ENCODE results near the gene ZMYND10. TPM values are rescaled to one million over a fixed set of nuclear protein-coding genes. Genes with fewer than 3 reads are reported as not detected.

The ZMYND10 gene
- polyA plus RNA-seq, 1 of the 3 experiments (the other 2 are of a cell fraction), result 0.95 TPM

DNA sequence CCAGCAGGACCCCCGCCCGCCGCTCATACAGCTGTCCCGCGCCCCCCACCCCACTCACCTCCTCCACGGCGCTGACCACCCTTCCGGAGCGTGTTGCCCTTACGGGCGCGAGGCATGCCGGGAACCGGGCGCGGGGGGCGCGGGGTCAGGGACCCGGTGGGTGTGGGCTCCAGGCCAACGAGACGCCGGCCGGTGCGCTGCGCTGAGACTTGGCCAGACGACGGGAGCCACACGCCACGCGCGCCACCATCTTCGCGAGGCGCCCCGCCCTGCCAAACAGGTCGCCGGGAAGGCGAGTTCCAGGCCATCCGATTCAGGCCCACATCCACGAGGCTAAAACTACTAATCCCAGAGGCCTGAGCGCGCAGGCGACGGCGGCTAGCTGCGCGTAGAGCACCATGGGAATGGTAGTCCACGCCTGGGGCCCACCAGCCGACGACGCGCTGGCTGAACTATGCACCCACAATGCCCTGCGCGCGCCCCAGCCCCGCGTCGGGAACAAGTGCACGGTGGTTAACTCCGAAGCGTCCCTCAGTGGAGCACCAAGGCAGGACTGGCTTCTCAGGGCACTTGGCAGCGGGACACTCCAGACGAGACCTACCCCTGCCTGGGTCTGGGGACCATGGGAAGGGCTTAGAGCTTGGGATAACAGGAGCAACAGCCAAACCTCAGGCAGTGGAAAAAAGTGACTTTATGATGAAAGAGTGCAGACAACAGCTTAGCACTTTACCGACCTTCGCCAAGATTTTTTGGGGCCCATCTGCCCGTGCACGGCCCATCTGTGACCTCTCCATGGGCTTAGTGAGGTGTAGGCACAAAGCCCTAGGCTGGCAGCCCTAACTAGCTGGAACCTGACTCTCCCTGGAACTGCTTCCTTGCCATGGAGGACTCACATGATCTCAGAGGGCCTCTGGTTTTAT lies 53.1 kb downstream of the ZMYND10 start, which contains the start of gene IFRD2 (continued):
- TF ChIP-seq EP300 (IDR thresholded peaks at IDR 0.05; ENCODE audit: borderline replicate concordance in 1 of 2, low read depth in 1 of 2, low read length in 1 of 2) (no peak), CHD2 (IDR thresholded peaks at IDR 0.05; ENCODE audit: low read length, partially characterized antibody) (peak; percentile 98), POLR2AphosphoS5 (IDR thresholded peaks at IDR 0.05; ENCODE audit: low read depth, low read length) (peak; percentile 86), RFX5 (IDR thresholded peaks at IDR 0.05; ENCODE audit: low read length) (no peak), MXI1 (IDR thresholded peaks at IDR 0.05; ENCODE audit: low read depth, low read length) (peak; percentile 72), NFIC (IDR thresholded peaks at IDR 0.05; ENCODE audit: borderline replicate concordance) (peak; percentile 40; the same call in 1 of the 2 replicates), JUND (IDR thresholded peaks at IDR 0.05) (no peak), FOXJ3 (CRISPR knock-in tag; IDR thresholded peaks at IDR 0.05) (no peak), SMC3 (IDR thresholded peaks at IDR 0.05; ENCODE audit: low read depth, low read length) (no peak), NRF1 (IDR thresholded peaks at IDR 0.05; ENCODE audit: low read depth, low read length) (peak; percentile 55)
- TF ChIP-seq, protein P1, sequence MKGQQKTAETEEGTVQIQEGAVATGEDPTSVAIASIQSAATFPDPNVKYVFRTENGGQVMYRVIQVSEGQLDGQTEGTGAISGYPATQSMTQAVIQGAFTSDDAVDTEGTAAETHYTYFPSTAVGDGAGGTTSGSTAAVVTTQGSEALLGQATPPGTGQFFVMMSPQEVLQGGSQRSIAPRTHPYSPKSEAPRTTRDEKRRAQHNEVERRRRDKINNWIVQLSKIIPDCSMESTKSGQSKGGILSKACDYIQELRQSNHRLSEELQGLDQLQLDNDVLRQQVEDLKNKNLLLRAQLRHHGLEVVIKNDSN (IDR thresholded peaks at IDR 0.05; ENCODE audit: borderline replicate concordance, low read depth), result no peak
- TF ChIP-seq, protein P2, sequence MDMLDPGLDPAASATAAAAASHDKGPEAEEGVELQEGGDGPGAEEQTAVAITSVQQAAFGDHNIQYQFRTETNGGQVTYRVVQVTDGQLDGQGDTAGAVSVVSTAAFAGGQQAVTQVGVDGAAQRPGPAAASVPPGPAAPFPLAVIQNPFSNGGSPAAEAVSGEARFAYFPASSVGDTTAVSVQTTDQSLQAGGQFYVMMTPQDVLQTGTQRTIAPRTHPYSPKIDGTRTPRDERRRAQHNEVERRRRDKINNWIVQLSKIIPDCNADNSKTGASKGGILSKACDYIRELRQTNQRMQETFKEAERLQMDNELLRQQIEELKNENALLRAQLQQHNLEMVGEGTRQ (IDR thresholded peaks at IDR 0.05; ENCODE audit: borderline replicate concordance, low read depth, low read length), result no peak

Other genes with a start within 250 kb of the ZMYND10 start
- gene SEMA3F, start 190.4 kb downstream of the ZMYND10 start, polyA plus RNA-seq (2012; rRNA removed), result 23.9 and 30.4 TPM in 2 replicates
- not detected in 2 replicates for gene GNAT1, start 154.1 kb downstream of the ZMYND10 start, polyA plus RNA-seq (2012; rRNA removed)
- gene SLC38A3, start 140.5 kb downstream of the ZMYND10 start, polyA plus RNA-seq (2012; rRNA removed), result 0.84 and 0.89 TPM in 2 replicates
- gene GNAI2, start 109.5 kb downstream of the ZMYND10 start, polyA plus RNA-seq (2012; rRNA removed), result 641 and 649 TPM in 2 replicates
- gene SEMA3B, start 76.6 kb downstream of the ZMYND10 start, polyA plus RNA-seq (2012; rRNA removed), result 12.4 and 14.9 TPM in 2 replicates
- 0.03 TPM in 1 of 2 replicates, not detected in the other for gene LSMEM2, start 66.6 kb downstream of the ZMYND10 start, polyA plus RNA-seq (2012; rRNA removed)
- 52.4 and 73.2 TPM in 2 replicates for gene IFRD2, start 53.3 kb downstream of the ZMYND10 start, polyA plus RNA-seq (2012; rRNA removed)
- 7.8 and 8.4 TPM in 2 replicates for gene HYAL3, start 46.3 kb downstream of the ZMYND10 start, polyA plus RNA-seq (2012; rRNA removed)
- gene NAA80, start 46.3 kb downstream of the ZMYND10 start, polyA plus RNA-seq (2012; rRNA removed), result 10.4 and 10.5 TPM in 2 replicates
- 0.30 and 0.49 TPM in 2 replicates for gene HYAL1, start 42.2 kb downstream of the ZMYND10 start, polyA plus RNA-seq (2012; rRNA removed)
- gene HYAL2, start 23.0 kb downstream of the ZMYND10 start, polyA plus RNA-seq (2012; rRNA removed), result 135 and 151 TPM in 2 replicates
- gene TUSC2, start 17.5 kb downstream of the ZMYND10 start, polyA plus RNA-seq (2012; rRNA removed), result 58.7 and 79.3 TPM in 2 replicates
- 28.1 and 32.3 TPM in 2 replicates for gene RASSF1, start 4.9 kb downstream of the ZMYND10 start, polyA plus RNA-seq (2012; rRNA removed)
- 43.6 and 56.2 TPM in 2 replicates for gene NPRL2, start 5.0 kb upstream of the ZMYND10 start, polyA plus RNA-seq (2012; rRNA removed)
- 40.7 and 46.5 TPM in 2 replicates for gene CYB561D2, start 5.1 kb upstream of the ZMYND10 start, polyA plus RNA-seq (2012; rRNA removed)
- gene TMEM115, start 13.8 kb upstream of the ZMYND10 start, polyA plus RNA-seq (2012; rRNA removed), result 47.8 and 49.2 TPM in 2 replicates
- 1.1 and 2.8 TPM in 2 replicates for gene CACNA2D2, start 157.9 kb upstream of the ZMYND10 start, polyA plus RNA-seq (2012; rRNA removed)
- 19.7 and 27.2 TPM in 2 replicates for gene C3orf18, start 222.0 kb upstream of the ZMYND10 start, polyA plus RNA-seq (2012; rRNA removed)
- 15.4 and 21.7 TPM in 2 replicates for gene HEMK1, start 223.8 kb upstream of the ZMYND10 start, polyA plus RNA-seq (2012; rRNA removed)

All from SK-N-SH (cell line).